Measurements from ENCODE around the gene EML2. TPM values are rescaled to one million over a fixed set of nuclear protein-coding genes. Genes with fewer than 3 reads are reported as not detected.

Gene EML2
- total and polyA plus RNA-seq, 2 of the 8 experiments (the other 6 are each of a cell fraction or from before 2014, with no cell fraction given), result 28.8 to 29.4 TPM

DNA sequence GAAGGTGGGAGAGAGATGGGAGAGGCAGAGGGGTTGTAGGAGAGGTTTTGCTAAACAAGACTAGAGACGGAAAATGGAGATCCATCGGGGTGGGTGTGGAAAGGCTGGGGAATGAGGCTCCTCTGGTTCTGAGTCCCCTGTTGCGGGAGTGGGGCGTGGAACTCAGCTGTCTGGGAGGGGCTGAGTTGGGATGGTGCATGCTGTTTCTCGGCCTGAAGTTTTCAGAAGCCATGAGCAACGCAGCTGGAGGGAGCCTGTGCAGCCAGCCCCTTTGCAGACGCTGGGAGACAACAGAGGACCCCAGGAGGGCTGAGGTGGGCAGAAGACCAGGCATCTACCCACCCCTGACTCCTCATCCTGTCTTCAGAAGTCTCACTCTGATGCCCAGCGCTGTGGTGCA is 21.4 kb upstream of the EML2 start (continued):
- TF ChIP-seq CHD7 (IDR thresholded peaks at IDR 0.05; ENCODE audit: insufficient replicate concordance, low read length) (no peak), BRCA1 (IDR thresholded peaks at IDR 0.05; ENCODE audit: low read depth, low read length) (no peak), TAF1 (IDR thresholded peaks at IDR 0.05; ENCODE audit: low read depth, low read length) (no peak), TEAD4 (IDR thresholded peaks at IDR 0.05; ENCODE audit: low read depth, low read length) (no peak), TAF7 (optimal IDR thresholded peaks at IDR 0.05; ENCODE audit: borderline replicate concordance, low read depth, low read length) (no peak), CTBP2 (IDR thresholded peaks at IDR 0.05; ENCODE audit: borderline replicate concordance, insufficient read depth, insufficient read length, low read length) (no peak)
- TF ChIP-seq, protein P1, sequence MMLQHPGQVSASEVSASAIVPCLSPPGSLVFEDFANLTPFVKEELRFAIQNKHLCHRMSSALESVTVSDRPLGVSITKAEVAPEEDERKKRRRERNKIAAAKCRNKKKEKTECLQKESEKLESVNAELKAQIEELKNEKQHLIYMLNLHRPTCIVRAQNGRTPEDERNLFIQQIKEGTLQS (IDR thresholded peaks at IDR 0.05; ENCODE audit: insufficient read depth, low read depth, low read length), result no peak

Data from H1 (cell line).